Fibroblast of pulmonary artery (primary cell): Measurements from ENCODE around the gene ALOXE3.

Experiments used
- DNase-seq: peaks from one replicate; pipeline ENCODE4 v3.0.0-alpha.2; 2010; ENCODE audit warnings: low read depth
- H3K4me3 ChIP-seq: replicated peaks from 2 replicates; pipeline ENCODE4 v1.5.1; 2011; ENCODE audit warnings: low read depth, mild to moderate bottlenecking, control low read depth, low read length, moderate library complexity
- TF ChIP-seq, protein P1 (sequence below): IDR thresholded peaks from 2 replicates; pipeline ENCODE4 v1.5.1; 2011; ENCODE audit warnings: mild to moderate bottlenecking, control low read depth, low read length, inconsistent platforms; ENCODE audit errors: missing control alignments

The ALOXE3 gene

GRCh38 chr17:8162233-8162996 is 44.1 kb upstream of the ALOXE3 start, which contains the start of gene VAMP2:
Gene VAMP2, minus strand, starts transcription at chr17:8162948. Its CDS starts 69 bp downstream, at chr17:8162879.
- DNase-seq = peak; percentile 70
- H3K4me3 ChIP-seq = peak within 1 kb of the TSS; percentile 88
- TF ChIP-seq, protein P1, sequence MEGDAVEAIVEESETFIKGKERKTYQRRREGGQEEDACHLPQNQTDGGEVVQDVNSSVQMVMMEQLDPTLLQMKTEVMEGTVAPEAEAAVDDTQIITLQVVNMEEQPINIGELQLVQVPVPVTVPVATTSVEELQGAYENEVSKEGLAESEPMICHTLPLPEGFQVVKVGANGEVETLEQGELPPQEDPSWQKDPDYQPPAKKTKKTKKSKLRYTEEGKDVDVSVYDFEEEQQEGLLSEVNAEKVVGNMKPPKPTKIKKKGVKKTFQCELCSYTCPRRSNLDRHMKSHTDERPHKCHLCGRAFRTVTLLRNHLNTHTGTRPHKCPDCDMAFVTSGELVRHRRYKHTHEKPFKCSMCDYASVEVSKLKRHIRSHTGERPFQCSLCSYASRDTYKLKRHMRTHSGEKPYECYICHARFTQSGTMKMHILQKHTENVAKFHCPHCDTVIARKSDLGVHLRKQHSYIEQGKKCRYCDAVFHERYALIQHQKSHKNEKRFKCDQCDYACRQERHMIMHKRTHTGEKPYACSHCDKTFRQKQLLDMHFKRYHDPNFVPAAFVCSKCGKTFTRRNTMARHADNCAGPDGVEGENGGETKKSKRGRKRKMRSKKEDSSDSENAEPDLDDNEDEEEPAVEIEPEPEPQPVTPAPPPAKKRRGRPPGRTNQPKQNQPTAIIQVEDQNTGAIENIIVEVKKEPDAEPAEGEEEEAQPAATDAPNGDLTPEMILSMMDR = no peak

- TF ChIP-seq, protein P1 = no peak
- no peak for DNase-seq
- peak overlapping the region; percentile 88 for H3K4me3 ChIP-seq
Observed at GRCh38 chr17:8161289-8162232, 43.2 kb upstream of the ALOXE3 start.

GRCh38 chr17:8160741-8161221 is 42.5 kb upstream of the ALOXE3 start:
- DNase-seq = no peak
- peak overlapping the region; percentile 12 for H3K4me3 ChIP-seq
- TF ChIP-seq, protein P1 = no peak

DNA sequence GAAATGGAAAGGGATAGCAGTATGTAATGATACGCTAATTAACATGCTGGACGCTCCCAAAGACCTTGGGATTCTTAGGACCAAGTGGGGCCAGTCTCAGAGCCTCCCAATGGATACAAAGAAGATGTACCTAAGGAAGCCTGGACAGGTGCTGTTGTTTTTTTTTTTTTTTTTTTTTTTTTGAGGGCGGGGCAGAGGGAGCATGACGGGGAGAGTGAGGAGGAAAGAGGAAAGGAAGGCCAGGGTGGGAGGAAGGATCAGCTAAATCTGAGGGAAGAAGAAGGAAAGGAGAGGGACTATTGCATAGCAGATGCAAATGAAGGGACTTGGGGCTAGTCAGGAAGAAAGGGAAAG is 41.9 kb upstream of the ALOXE3 start:
- H3K4me3 ChIP-seq = no peak overlapping the region
- TF ChIP-seq, protein P1 = no peak
- no peak for DNase-seq

DNA sequence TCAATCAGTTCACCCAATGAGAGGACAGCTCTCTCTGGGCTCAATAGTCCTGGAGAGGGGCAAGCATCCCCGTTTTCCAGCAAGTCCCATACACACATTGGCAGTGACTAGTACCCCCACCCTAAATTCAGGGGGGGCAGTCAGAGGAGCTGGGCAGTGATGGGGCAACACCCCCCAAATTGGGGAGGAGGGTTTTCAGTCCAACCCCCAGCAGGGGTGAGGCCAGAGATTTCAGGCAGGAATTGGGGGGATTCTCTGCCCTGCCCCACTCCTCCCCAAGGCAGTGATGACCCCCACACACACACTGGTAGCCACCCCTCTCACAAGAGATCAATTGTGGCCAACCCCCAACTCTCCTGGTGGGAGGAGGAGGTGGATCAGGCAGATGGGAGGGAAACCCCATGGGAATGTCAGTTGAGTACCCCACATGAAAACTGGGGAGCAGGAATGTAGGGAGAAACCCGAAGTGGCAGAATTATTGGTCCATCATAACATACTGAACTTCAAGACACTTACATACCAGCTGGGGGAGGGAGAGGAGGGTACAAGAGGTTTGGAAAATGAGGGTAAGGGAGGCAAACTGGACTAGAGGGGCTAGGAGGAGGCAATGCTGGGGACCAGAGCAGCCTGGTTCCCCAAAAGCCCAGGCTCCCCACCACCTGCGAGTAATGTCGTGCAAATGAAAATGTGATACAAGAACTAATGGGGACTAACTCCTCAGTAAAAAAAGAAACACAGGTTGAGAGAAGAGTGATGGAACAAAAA is 41.3 kb upstream of the ALOXE3 start:
- no peak for DNase-seq
- H3K4me3 ChIP-seq = no peak overlapping the region
- TF ChIP-seq, protein P1 = no peak

DNA sequence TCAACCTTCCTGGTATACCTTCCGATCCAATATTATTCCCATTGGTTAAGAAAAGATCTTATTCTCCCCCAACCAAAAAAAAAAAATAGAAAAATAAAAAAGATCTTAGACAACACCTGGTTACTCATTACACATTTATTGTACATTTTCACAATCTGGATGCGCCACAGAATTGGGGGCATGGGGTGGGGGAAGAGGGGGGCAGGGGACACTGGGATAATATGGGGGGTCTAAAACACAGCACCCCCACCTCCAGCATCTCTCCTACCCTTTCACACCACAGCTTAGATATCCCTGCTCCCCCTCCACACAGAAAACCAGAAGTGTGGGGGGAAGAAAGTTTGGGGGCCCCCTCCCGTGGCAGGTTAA is 40.7 kb upstream of the ALOXE3 start:
- no peak overlapping the region for H3K4me3 ChIP-seq
- TF ChIP-seq, protein P1 = no peak
- DNase-seq = no peak
